Gastrocnemius medialis (tissue), 4 donors: ENCODE data around the gene LHX2. TPM values are rescaled to one million over a fixed set of nuclear protein-coding genes. Genes with fewer than 3 reads are reported as not detected.

Source experiments
- ATAC-seq, 2 donors: fragments of 150-250 bp; one replicate each; pipeline ENCODE4 v1.9.1; 2016
- DNase-seq, 2 donors: peaks; one replicate each; pipeline ENCODE4 v3.0.0-alpha.2; 2019
- H3K27ac ChIP-seq, 4 donors: fragments of 200-600 bp; sonication (generic); 1 replicate in 1 of 4; 2 replicates in 3 of 4; pipeline ENCODE4 v1.5.1; 2016 to 2018; ENCODE audit warnings: mild to moderate bottlenecking in 2 of 4, moderate library complexity in 1 of 4
- H3K27me3 ChIP-seq, 3 donors: fragments of 200-600 bp; sonication (generic) in 2 of 3; 1 replicate in 1 of 3; 2 replicates in 2 of 3; pipeline versions ENCODE4 v1.5.1 to v1.6.0; 2016 to 2019; ENCODE audit warnings: mild to moderate bottlenecking in 1 of 3, moderate library complexity in 1 of 3
- H3K36me3 ChIP-seq, 2 donors: fragments of 200-600 bp; sonication (generic) in 1 of 2; one replicate each; pipeline ENCODE4 v1.5.1; 2017 to 2018
- H3K4me1 ChIP-seq, 2 donors: fragments of 200-600 bp; sonication (generic) in 1 of 2; one replicate each; pipeline ENCODE4 v1.5.1; 2016 to 2017; ENCODE audit warnings: mild to moderate bottlenecking in 2 of 2
- H3K4me3 ChIP-seq, 4 donors: fragments of 200-600 bp; sonication (generic) in 3 of 4; 1 replicate in 1 of 4; 2 replicates in 3 of 4; pipeline ENCODE4 v1.5.1; 2016 to 2019; ENCODE audit warnings: mild to moderate bottlenecking in 2 of 4
- H3K9me3 ChIP-seq, 3 donors: fragments of 200-600 bp; sonication (generic) in 2 of 3; 1 replicate in 1 of 3; 2 replicates in 2 of 3; pipeline ENCODE4 v1.5.1; 2016 to 2019
- CTCF ChIP-seq, 5 experiments: fragments of 450-650 bp in 3 of 5; fragments of 200-600 bp in 2 of 5; sonication (generic) in 2 of 5; IDR thresholded peaks in 4 of 5; conservative IDR thresholded peaks in 1 of 5; 1 replicate in 4 of 5; 2 replicates in 1 of 5; pipeline ENCODE4 v1.5.1; 2016 to 2019; ENCODE audit warnings: antibody characterized with exemption in 5 of 5, mild to moderate bottlenecking in 3 of 5, moderate library complexity in 3 of 5
- POLR2A ChIP-seq, 2 donors: fragments of 450-650 bp; IDR thresholded peaks; one replicate each; pipeline ENCODE4 v1.6.1; 2017; ENCODE audit warnings: antibody characterized with exemption in 2 of 2, mild to moderate bottlenecking in 2 of 2, moderate library complexity in 2 of 2
- in situ Hi-C, 4 donors: fragments of 200-750 bp; cut with MboI; loops; one replicate each; pipeline versions ENCODE4 v1.15.0 to v1.8.0; 2017; ENCODE audit warnings: low sequenced_read_pairs in 4 of 4
- intact Hi-C: fragments of 100-400 bp; cut with DNase I; formaldehyde crosslinking; loops from one replicate; pipeline ENCODE4 v1.15.1; 2023; ENCODE audit warnings: low total_unique reads
- total RNA-seq, 4 donors: library from RNA; depleted of rRNA; stranded (reverse); fragments of >200 nt; gene quantifications; one replicate each; pipeline versions ENCODE4 v1.1.0 to v1.2.3, GENCODE V29; 2016

The LHX2 gene
- total RNA-seq, 4 donors from 2014 or later: not detected

DNA sequence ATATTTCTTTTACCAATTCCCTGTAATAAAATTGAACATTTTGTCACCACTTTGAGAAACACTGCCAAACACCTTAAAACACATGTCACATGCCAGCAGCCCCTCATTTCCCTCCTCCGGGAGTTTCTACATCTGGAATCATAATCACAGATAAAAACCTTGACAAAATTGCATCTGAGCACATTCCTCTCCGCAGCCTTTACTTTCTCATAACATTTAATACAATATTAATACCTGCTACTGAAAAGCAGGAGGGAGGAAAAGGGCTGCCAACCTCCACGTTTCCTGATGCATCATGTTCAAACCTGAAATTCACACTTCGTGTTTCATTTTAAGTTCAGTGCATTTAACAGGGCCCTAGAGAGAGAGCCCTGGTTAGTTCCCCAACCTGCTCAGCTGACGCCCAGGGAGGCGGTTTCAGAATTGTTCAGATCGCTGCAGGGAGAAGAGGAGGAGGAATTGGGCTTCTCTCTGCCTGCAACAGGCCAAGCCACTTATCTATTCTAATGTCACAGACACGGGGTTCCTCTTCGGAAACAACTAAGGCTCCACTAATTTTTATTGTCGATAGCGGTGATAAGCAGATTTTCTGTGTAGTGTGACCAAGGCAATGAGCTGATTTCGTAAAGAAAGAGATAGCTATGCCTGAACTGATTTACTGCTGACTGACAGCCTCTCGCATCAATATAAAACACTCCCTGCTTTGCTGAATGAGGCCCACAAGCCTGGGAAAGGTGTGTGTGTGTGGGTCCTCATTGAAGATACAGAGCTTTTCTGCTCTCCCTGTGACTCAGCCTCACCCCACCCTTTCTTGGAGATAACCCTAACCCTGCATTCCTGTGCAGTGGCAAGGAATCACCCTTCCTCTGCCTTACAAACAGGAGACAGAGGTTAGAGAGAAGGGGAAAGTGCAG lies 4.9 kb upstream of the LHX2 start:
- Histone ChIP-seq H3K36me3 (no peaks in the 10 kb centered on the region), H3K4me3 (no peak overlapping the region), H3K27ac (no peak overlapping the region), H3K27me3 (peaks cover 96 to 100% (median 100%) of the 10 kb centered on the region in 3 donors), H3K9me3 (no peaks in the 10 kb centered on the region), H3K4me1 (peaks cover 10 to 23% of the 10 kb centered on the region in 2 donors)
- TF ChIP-seq CTCF (IDR thresholded peaks at IDR 0.05 in 4 of 5, conservative IDR thresholded peaks at IDR 0.05 in 1 of 5) (no peak), POLR2A (IDR thresholded peaks at IDR 0.05) (no peak)
- ATAC-seq: no peak
- no peak for DNase-seq
- in situ Hi-C loops (no loop called here), intact Hi-C loops (no loop called here)

DNA sequence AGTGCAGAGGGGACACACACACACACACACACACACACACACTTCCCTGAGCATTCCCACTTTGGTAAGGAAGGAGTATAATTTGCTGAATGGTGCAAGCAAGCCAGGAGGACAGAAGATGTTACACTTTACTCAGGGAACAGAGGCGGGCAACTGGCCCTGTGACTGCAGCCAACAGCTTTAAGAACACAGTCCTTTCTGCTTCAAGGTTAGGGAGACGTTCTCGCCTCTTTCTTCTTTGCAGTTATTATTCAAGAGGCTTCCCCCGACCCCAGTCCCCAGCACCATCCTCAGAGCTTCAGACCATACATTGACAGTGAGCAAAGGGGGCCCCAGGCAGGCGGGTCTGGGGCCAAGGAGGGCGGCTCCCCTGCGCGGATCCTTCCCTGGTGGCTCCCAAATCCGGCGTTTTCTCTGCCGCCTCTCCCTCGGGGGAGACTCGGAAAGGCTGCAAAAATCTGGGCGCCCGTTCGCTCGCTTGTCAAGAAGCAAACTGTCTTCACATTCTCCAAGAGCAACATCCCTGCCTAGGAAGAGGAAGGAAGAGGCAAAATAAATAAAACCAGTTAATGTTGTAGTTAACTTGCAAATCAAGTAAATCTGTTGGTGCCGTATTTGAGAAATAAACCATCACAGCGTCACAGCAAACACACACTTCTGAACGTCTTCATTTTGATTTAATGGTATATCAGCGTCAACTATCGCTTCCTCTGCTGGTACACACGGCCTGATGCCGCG lies 3.8 kb upstream of the LHX2 start:
- in situ Hi-C loops (no loop called here), intact Hi-C loops (no loop called here)
- TF ChIP-seq CTCF (IDR thresholded peaks at IDR 0.05 in 4 of 5, conservative IDR thresholded peaks at IDR 0.05 in 1 of 5) (no peak), POLR2A (IDR thresholded peaks at IDR 0.05) (no peak)
- Histone ChIP-seq H3K9me3 (no peaks in the 10 kb centered on the region), H3K4me1 (peaks cover 12 to 24% of the 10 kb centered on the region in 2 donors), H3K27me3 (peaks cover 95 to 100% (median 99%) of the 10 kb centered on the region in 3 donors), H3K4me3 (peak overlapping the region in 2 of 4 donors; percentile 6 to 46), H3K36me3 (no peaks in the 10 kb centered on the region), H3K27ac (no peak overlapping the region)
- DNase-seq (no peak), ATAC-seq (no peak)

DNA sequence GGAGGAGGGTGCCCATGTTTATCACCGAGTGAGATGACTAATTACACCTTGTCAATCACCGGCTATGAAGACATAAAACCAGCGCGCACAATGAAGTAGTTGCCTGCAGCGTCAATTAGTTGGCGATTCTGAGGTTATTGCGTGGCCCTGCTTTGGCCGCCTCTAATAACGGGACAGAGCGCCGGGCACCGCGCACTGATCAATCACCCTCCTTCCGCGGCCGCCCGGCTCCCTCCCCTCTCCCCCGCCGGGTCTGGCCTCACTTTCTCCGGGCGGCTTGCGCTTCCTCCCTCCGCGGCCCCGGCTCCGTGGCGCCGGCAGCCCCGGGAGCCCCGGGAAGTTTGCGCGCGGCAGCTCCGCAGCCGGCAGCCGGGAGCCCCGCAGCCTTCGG lies 3.3 kb upstream of the LHX2 start:
- peaks cover 95 to 100% (median 99%) of the 10 kb centered on the region in 3 donors for H3K27me3 ChIP-seq
- H3K4me1 ChIP-seq: peaks cover 12 to 24% of the 10 kb centered on the region in 2 donors
- no peaks in the 10 kb centered on the region for H3K36me3 ChIP-seq
- intact Hi-C loops: no loop called here
- no peak overlapping the region for H3K27ac ChIP-seq
- TF ChIP-seq CTCF (IDR thresholded peaks at IDR 0.05 in 4 of 5, conservative IDR thresholded peaks at IDR 0.05 in 1 of 5) (no peak), POLR2A (IDR thresholded peaks at IDR 0.05) (no peak)
- H3K9me3 ChIP-seq: no peaks in the 10 kb centered on the region
- no peak for DNase-seq
- ATAC-seq: no peak
- H3K4me3 ChIP-seq: peak overlapping the region in 3 of 4 donors; percentile 6 to 46 (median 31)
- in situ Hi-C loops: no loop called here

DNA sequence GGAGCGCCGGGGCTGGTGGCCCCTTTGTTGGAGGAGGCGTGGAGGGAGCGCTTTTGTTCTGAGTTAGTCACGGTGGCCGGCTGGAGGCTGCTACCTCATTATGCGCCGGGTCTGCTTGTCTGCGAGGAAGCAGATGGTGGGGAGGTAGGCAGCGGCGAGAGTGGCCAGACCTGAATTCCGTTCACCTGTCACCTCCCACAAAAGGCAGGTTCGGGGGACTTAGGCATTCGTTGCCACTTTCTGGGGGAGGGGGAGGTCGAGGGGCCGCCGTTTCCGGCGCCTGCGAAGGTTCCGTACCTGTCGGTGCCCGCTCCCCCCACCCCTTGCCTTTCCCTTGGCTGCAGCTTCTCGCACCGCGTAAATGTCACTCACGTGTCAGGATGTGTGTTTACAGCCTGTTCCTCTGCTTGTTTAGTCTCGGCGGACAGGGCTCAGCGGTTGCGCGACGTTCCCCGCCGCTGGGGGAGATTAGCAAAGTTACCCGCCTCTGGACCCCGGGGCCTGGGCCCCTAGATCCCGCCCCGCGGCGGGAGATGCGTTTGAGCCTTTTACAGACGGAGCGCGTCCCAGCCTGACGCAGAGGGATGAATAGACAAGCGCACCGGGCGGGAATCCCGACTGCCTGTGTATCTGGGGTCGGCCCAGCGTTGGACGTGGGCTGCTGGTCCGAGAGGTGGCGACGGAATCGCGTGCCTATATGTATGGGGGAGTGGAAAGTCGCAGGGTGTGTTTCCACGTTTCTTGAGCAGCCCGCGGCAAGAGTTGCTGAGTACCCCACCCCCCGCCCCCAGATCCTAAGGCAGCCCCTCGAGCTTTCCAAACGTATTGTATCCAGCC lies 2.7 kb upstream of the LHX2 start:
- H3K4me1 ChIP-seq: peaks cover 12 to 24% of the 10 kb centered on the region in 2 donors
- TF ChIP-seq CTCF (IDR thresholded peaks at IDR 0.05 in 4 of 5, conservative IDR thresholded peaks at IDR 0.05 in 1 of 5) (no peak), POLR2A (IDR thresholded peaks at IDR 0.05) (no peak)
- no peaks in the 10 kb centered on the region for H3K36me3 ChIP-seq
- H3K27me3 ChIP-seq: peaks cover 95 to 100% (median 99%) of the 10 kb centered on the region in 3 donors
- no peaks in the 10 kb centered on the region for H3K9me3 ChIP-seq
- DNase-seq (no peak), ATAC-seq (no peak)
- intact Hi-C loops: no loop called here
- no peak overlapping the region for H3K27ac ChIP-seq
- peak overlapping the region in 3 of 4 donors; percentile 6 to 46 (median 31) for H3K4me3 ChIP-seq
- in situ Hi-C loops: no loop called here
